PFSK-1 (cell line): Measurements from ENCODE around the gene GPC6.

Source experiments
- FOXP2 ChIP-seq: optimal IDR thresholded peaks from 2 replicates; pipeline ENCODE3; 2011; ENCODE audit warnings: borderline replicate concordance, control low read depth, inconsistent platforms; ENCODE audit not compliant: insufficient read depth; ENCODE audit errors: extremely low read length, extremely low read depth
- POLR2AphosphoS5 ChIP-seq: IDR thresholded peaks from 2 replicates; pipeline ENCODE4 v1.6.1; 2012; ENCODE audit warnings: low read depth, mild to moderate bottlenecking, control low read depth, low read length, moderate library complexity
- REST ChIP-seq, 2 experiments: IDR thresholded peaks; 2 replicates each; pipeline versions ENCODE4 v1.6.1 to v1.8.0; 2011 to 2012; ENCODE audit warnings: low read depth in 2 of 2, low read length in 2 of 2, control low read depth in 1 of 2, inconsistent platforms in 1 of 2, mild to moderate bottlenecking in 1 of 2, moderate library complexity in 1 of 2; ENCODE audit not compliant: insufficient read depth in 1 of 2
- SIN3A ChIP-seq: IDR thresholded peaks from 2 replicates; pipeline ENCODE4 v1.6.1; 2012; ENCODE audit warnings: mild to moderate bottlenecking, low read length, moderate library complexity, borderline replicate concordance; ENCODE audit not compliant: insufficient read depth
- TAF1 ChIP-seq: IDR thresholded peaks from 2 replicates; pipeline ENCODE4 v1.6.1; 2012; ENCODE audit warnings: low read length, control low read depth, borderline replicate concordance; ENCODE audit not compliant: insufficient read depth

GPC6 gene

GRCh38 chr13:93673885-93674284 lies 447.3 kb downstream of the GPC6 start:
- TF ChIP-seq POLR2AphosphoS5 (no peak), FOXP2 (no peak), SIN3A (no peak), REST (IDR thresholded peaks at IDR 0.05; ENCODE audit: insufficient read depth in 1 of 2, low read depth in 2 of 2, low read length in 2 of 2) (no peak), TAF1 (no peak)

- TF ChIP-seq FOXP2 (no peak), POLR2AphosphoS5 (no peak), SIN3A (no peak), TAF1 (no peak), REST (IDR thresholded peaks at IDR 0.05; ENCODE audit: insufficient read depth in 1 of 2, low read depth in 2 of 2, low read length in 2 of 2) (no peak)
Measured at GRCh38 chr13:93674337-93674755, 447.7 kb downstream of the GPC6 start.

GRCh38 chr13:93680329-93680728 lies 453.7 kb downstream of the GPC6 start:
- TF ChIP-seq POLR2AphosphoS5 (no peak), FOXP2 (no peak), TAF1 (no peak), SIN3A (no peak), REST (IDR thresholded peaks at IDR 0.05; ENCODE audit: insufficient read depth in 1 of 2, low read depth in 2 of 2, low read length in 2 of 2) (no peak)

- no peak for TF ChIP-seq POLR2AphosphoS5
- no peak for TF ChIP-seq REST (IDR thresholded peaks at IDR 0.05; ENCODE audit: insufficient read depth in 1 of 2, low read depth in 2 of 2, low read length in 2 of 2)
- TF ChIP-seq SIN3A = no peak
- TF ChIP-seq TAF1 = no peak
- no peak for TF ChIP-seq FOXP2
Measured at GRCh38 chr13:93685900-93686299, 459.3 kb downstream of the GPC6 start.

GRCh38 chr13:93686399-93686798 lies 459.8 kb downstream of the GPC6 start:
- no peak for TF ChIP-seq POLR2AphosphoS5
- no peak for TF ChIP-seq SIN3A
- no peak for TF ChIP-seq FOXP2
- TF ChIP-seq TAF1 = no peak
- no peak for TF ChIP-seq REST (IDR thresholded peaks at IDR 0.05; ENCODE audit: insufficient read depth in 1 of 2, low read depth in 2 of 2, low read length in 2 of 2)
